ENCODE results near the gene EHBP1.

Gene EHBP1

DNA sequence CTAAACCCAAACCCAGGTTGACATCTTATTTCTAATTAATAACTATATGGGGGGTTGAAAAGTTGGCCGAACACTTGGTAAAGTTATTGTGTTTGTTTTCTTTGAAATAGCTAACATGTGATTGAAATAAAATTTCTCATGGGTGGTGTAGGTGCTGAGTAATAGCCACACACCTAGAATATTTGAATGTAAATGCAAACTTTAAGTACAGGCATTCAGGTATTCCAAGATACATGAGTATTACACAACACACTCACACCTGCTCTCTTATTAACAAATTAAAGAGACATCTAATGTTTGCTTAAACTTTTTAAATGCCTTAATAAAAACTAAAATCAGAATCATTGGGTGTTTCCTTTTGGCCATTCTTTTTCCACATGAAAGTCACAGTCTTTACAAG is 165.5 kb downstream of the EHBP1 start:
- no peak for DNase-seq (ENCODE audit: low spot score)
- in situ Hi-C loops (cut with MboI; ENCODE audit: low sequenced_read_pairs, unreplicated experiment), result no loop called here
- TF ChIP-seq CTCF (IDR thresholded peaks at IDR 0.05; ENCODE audit: borderline replicate concordance, control extremely low read depth, extremely low read depth, insufficient read depth, missing control alignments), result no peak

GRCh38 chr2:62871506-62871905 is 166.0 kb downstream of the EHBP1 start:
- DNase-seq (ENCODE audit: low spot score), result no peak
- TF ChIP-seq CTCF (IDR thresholded peaks at IDR 0.05; ENCODE audit: borderline replicate concordance, control extremely low read depth, extremely low read depth, insufficient read depth, missing control alignments), result no peak
- in situ Hi-C loops (cut with MboI; ENCODE audit: low sequenced_read_pairs, unreplicated experiment), result no loop called here

- no peak for TF ChIP-seq CTCF (IDR thresholded peaks at IDR 0.05; ENCODE audit: borderline replicate concordance, control extremely low read depth, extremely low read depth, insufficient read depth, missing control alignments)
- in situ Hi-C loops (cut with MboI; ENCODE audit: low sequenced_read_pairs, unreplicated experiment), result no loop called here
- DNase-seq (ENCODE audit: low spot score), result no peak
Measured at GRCh38 chr2:62873603-62874002, 168.1 kb downstream of the EHBP1 start.

GRCh38 chr2:62874881-62875383 is 169.4 kb downstream of the EHBP1 start:
- TF ChIP-seq CTCF (IDR thresholded peaks at IDR 0.05; ENCODE audit: borderline replicate concordance, control extremely low read depth, extremely low read depth, insufficient read depth, missing control alignments), result no peak
- DNase-seq (ENCODE audit: low spot score), result no peak
- in situ Hi-C loops (cut with MboI; ENCODE audit: low sequenced_read_pairs, unreplicated experiment), result no loop called here

- TF ChIP-seq CTCF (IDR thresholded peaks at IDR 0.05; ENCODE audit: borderline replicate concordance, control extremely low read depth, extremely low read depth, insufficient read depth, missing control alignments), result no peak
- no peak for DNase-seq (ENCODE audit: low spot score)
- in situ Hi-C loops (cut with MboI; ENCODE audit: low sequenced_read_pairs, unreplicated experiment), result no loop called here
Measured at GRCh38 chr2:62881162-62881795, 175.8 kb downstream of the EHBP1 start.

- TF ChIP-seq CTCF (IDR thresholded peaks at IDR 0.05; ENCODE audit: borderline replicate concordance, control extremely low read depth, extremely low read depth, insufficient read depth, missing control alignments), result no peak
- DNase-seq (ENCODE audit: low spot score), result no peak
- in situ Hi-C loops (cut with MboI; ENCODE audit: low sequenced_read_pairs, unreplicated experiment), result no loop called here
Measured at GRCh38 chr2:62883629-62884028, 178.1 kb downstream of the EHBP1 start.

Measured in GM13976 (cell line).